GM13977 (cell line): Measurements from ENCODE around the gene CMIP.

ENCODE experiments used
- DNase-seq: peaks from one replicate; pipeline ENCODE4 v3.0.0; 2012; ENCODE audit warnings: low spot score
- in situ Hi-C: fragments of 300-500 bp; cut with MboI; formaldehyde crosslinking; loops from one replicate; pipeline ENCODE4 v1.12.0; 2022; ENCODE audit warnings: low sequenced_read_pairs, low pct_unique_long_range_greater_than_20kb, mixed read lengths, inconsistent platforms; ENCODE audit not compliant: unreplicated experiment
- TF ChIP-seq, protein P1 (sequence below): IDR thresholded peaks from 2 replicates; pipeline ENCODE4 v1.5.1; 2012; ENCODE audit warnings: mild to moderate bottlenecking, control low read depth; ENCODE audit not compliant: insufficient read depth; ENCODE audit errors: extremely low read depth, missing control alignments

The CMIP gene

DNA sequence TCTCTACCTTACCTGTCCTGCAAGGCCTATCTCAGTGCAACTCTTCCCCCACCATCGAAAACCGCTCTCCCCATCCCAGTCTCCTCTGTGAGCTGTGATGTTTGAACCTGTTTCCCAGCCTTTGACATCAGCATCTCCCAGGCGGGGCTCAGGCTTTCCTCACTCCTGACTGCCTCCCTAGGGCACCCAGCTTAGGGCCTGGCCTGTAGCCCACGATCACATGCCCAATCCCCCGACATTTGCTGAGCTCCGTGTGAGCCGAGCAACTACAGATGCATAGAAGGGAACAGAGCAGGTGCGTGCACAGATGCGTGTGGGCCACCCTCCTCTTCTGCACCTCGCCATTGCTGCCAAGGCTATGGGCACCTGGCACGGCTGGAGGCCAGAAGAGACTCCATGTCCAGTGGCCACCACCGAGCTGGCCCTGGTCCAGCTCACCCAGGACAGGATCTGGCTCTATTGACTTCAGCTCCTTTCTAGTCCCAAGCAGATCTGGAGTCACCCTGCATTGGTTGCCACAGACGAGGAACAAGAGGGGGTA, 35.5 kb upstream of the CMIP start:
- DNase-seq = no peak
- in situ Hi-C loops = loop anchor here (10.0 kb wide), 1 partner anchor 316 kb away; no protein-coding TSS in a partner anchor
- TF ChIP-seq, protein P1, sequence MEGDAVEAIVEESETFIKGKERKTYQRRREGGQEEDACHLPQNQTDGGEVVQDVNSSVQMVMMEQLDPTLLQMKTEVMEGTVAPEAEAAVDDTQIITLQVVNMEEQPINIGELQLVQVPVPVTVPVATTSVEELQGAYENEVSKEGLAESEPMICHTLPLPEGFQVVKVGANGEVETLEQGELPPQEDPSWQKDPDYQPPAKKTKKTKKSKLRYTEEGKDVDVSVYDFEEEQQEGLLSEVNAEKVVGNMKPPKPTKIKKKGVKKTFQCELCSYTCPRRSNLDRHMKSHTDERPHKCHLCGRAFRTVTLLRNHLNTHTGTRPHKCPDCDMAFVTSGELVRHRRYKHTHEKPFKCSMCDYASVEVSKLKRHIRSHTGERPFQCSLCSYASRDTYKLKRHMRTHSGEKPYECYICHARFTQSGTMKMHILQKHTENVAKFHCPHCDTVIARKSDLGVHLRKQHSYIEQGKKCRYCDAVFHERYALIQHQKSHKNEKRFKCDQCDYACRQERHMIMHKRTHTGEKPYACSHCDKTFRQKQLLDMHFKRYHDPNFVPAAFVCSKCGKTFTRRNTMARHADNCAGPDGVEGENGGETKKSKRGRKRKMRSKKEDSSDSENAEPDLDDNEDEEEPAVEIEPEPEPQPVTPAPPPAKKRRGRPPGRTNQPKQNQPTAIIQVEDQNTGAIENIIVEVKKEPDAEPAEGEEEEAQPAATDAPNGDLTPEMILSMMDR = no peak

DNA sequence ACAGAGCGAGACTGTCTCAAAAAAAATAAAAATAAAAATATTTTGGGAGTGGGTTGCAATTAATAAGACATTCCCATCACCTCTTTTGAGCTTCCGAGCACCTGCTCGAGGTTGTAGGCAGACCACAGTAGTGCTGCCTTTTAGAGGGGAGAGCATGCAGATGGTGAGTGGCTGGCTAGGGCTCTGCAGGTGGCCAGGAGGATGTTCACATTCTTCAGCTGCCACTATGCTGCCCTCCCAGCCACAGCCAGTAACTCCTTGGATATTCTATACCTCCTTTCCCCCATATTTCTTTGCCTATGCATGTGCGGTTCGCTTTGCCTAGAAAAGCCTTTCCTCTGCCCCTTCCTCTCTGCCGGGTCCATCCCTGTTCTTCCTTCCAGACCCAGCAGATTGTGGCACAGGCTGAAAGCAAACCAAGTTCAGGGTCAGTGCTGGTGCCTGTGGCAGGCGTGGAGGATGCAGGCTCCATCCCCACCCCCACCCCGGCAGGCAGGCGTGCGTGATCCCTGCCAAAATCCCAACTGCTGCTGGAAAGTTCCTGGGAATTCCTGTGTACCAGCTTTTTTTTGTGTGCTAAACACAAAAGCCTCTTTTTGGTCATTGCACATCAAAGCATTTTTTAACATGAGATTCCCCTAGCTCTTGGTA, 33.8 kb upstream of the CMIP start:
- in situ Hi-C loops = no loop called here
- no peak for DNase-seq
- TF ChIP-seq, protein P1 = no peak

DNA sequence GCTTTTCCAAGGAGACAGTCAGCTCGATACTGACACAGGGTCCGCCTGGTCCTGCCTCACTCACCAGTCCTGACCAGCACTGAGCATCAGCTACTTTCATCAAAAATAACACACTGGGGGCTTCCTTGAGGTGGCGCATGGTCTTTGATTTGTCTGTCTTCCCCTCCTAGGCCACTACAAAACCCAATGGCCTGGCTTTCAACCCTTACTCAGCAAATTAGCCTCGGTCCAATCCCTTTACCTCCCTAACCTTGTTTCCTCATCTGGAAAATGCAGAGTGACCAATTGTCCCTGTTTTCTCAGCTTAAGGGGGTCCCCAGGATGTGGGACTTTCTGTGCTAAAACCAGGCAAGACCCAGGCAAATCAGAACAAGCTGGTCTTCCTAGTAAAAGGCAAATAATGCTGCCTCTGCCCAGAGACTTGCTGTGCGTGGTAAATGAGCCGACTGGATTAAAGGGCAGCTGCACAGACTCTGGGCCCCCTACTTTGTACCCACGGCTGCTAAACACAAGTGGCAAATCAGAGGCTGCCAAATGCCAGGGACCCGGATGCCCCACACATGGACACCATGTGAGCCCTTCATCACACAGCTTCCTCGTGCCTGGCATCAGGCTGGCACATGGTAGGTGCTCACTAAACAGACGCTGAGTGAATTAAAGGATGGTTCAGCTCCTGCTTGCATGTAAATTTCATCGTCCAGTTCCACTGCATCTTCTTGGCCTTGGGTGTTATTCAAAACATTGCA, 31.2 kb upstream of the CMIP start:
- in situ Hi-C loops = no loop called here
- DNase-seq = no peak
- TF ChIP-seq, protein P1 = no peak

DNA sequence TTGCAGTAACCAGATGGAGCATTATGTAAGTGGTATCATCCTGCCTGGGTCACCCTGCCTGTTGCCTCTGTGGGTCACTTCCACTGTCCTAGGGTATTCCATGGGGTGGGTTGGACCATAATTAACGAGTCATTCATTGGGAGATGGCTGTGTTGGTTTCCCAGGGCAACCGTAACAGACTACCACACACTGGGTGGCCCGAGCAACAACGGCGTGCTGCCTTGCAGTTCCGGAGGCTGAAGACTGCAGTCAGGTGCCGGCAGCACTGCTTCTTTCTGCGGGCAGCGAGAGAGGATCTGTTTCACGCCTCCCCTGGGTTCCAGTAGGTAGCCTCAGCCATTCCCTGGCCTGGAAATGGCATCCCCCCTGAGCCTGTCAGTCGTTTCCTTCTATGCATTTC, 28.9 kb upstream of the CMIP start:
- in situ Hi-C loops = no loop called here

DNA sequence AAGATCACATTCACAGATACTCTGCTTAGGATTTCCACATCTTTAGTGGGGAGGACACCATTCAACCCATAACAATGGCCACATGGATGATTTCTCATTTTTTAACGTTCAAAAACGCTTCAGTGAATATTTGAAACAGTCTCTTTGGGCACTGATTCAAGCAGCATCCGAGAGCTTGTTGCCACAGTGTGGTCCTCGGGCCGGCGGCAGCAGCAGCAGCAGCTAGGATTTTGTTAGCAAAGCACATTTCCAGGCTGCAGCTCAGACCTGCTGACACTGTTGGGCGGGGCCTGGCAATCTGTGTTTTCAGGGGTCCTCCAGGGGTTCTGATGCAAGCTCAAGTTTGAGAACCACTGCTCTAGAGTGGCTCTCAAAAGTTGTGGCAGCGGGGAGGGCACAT, 27.9 kb upstream of the CMIP start:
- TF ChIP-seq, protein P1 = no peak
- in situ Hi-C loops = no loop called here
- no peak for DNase-seq

More for the DNA sequence above, 28.9 kb upstream of the CMIP start:
- TF ChIP-seq, protein P1 = no peak
- DNase-seq = no peak

DNA sequence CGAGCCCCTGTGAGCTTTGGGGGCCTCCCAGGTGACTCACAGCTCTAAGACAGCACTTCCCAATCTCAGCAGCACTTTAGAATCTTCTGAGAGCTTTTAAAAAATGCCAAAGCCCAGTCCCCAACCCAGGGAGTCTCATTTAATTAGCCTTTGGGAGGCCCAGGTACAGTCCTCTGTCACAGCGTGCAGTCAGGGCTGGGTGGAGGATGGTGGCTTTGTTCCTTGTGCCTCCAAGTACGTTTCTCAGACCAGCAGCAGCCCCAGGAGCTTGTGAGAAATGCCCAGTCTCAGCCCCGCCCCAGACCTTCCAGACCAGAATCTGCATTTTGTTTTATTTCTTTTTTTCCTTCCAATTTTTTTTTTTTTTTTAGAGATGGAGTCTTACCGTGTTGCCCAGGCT, 27.4 kb upstream of the CMIP start:
- TF ChIP-seq, protein P1 = no peak
- in situ Hi-C loops = no loop called here
- no peak for DNase-seq
